HG02623 (cell line): ENCODE measurements around the gene MCM3AP.

ENCODE experiments used
- ATAC-seq: cut with Tn5 transposase; IDR thresholded peaks from one replicate; pipeline ENCODE4 v1.9.1; 2021; ENCODE audit warnings: moderate library complexity; ENCODE audit not compliant: unreplicated experiment

MCM3AP gene

DNA sequence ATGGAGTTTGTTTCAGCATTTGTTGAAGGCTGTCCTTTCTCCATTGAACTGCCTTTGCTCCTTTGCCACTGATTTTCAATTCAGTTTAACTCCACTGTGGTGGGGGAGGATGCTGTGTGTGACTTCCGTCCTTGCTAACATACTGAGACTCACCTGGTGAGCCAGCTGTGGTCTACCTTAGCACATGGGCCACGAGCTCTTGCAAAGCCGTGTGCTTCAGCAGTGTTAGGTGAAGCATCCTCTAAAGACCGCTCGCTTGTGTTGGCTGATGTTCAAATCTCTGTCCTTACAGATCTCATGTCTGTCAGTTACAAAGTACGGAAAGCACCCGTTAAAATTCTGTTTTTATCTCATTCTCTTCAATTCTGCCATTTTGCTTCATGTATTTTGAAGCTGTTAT is 97.6 kb downstream of the MCM3AP start:
- no peak for ATAC-seq

DNA sequence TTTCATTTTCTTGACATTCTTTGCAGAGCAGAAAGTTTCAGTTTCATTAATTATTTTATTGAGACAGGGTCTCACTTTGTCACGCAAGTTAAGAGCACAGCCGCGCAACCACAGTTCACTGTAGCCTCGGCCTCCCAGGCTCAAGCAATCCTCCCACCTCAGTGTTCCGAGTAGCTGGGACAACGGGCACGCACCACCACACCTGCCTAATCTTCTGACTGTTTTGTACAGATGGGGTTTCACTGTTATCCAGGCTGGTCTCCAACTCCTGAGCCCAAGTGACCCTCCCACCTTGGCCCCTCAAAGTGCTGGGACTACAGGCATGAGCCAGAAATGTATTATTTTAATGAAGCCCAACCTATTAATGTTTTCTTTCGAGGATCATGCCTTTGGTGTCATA is 98.2 kb downstream of the MCM3AP start:
- ATAC-seq: no peak

DNA sequence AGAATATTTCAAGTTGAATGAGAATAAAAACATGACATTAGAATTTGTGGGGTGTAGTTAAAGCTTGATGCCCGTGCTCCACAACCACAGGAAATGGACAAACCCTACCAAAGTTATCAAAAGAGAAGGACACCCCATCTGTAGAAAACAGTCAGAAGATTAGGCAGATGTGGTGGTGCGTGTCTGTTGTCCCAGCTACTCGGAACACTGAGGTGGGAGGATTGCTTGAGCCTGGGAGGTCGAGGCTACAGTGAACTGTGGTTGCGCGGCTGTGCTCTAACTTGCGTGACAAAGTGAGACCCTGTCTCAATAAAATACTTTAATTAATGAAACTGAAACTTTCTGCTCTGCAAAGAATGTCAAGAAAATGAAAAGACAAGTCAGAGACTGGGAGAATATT is 99.7 kb downstream of the MCM3AP start:
- no peak for ATAC-seq
